HepG2 (cell line): ENCODE measurements around the gene SUSD6. TPM values are rescaled to one million over a fixed set of nuclear protein-coding genes. Genes with fewer than 3 reads are reported as not detected.
A peak's percentile ranks its signal among the peaks of the same experiment; 100 is the strongest.

ENCODE experiments used
- ATF3 ChIP-seq: sonication (generic); formaldehyde crosslinking; IDR thresholded peaks from 2 replicates; pipeline ENCODE4 v1.4.0; 2020; ENCODE audit warnings: missing genetic modification reagents
- ATRX ChIP-seq: sonication (generic); formaldehyde crosslinking; IDR thresholded peaks from 2 replicates; pipeline ENCODE4 v1.4.0; 2020; ENCODE audit warnings: missing genetic modification reagents, borderline replicate concordance
- CEBPG ChIP-seq: IDR thresholded peaks from 2 replicates; pipeline ENCODE4 v1.6.1; 2016
- FOSL2 ChIP-seq: sonication (generic); formaldehyde crosslinking; IDR thresholded peaks from 2 replicates; pipeline ENCODE4 v1.4.0; 2020; ENCODE audit warnings: missing genetic modification reagents
- HCFC1 ChIP-seq: fragments of 150-350 bp; IDR thresholded peaks from 2 replicates; pipeline ENCODE4 v1.6.1; 2014; ENCODE audit warnings: low read depth, low read length
- HDAC1 ChIP-seq: sonication (generic); formaldehyde crosslinking; IDR thresholded peaks from 2 replicates; pipeline ENCODE4 v1.5.1; 2020; ENCODE audit warnings: mild to moderate bottlenecking, missing genetic modification reagents
- IKZF5 ChIP-seq: IDR thresholded peaks from 2 replicates; pipeline ENCODE4 v1.6.1; 2018; ENCODE audit warnings: missing genetic modification reagents, mild to moderate bottlenecking, missing compliant biosample characterization
- NR2C2 ChIP-seq: sonication (generic); formaldehyde crosslinking; IDR thresholded peaks from 2 replicates; pipeline ENCODE4 v1.4.0; 2020; ENCODE audit warnings: missing genetic modification reagents, mild to moderate bottlenecking, moderate library complexity, borderline replicate concordance
- NR2F6 ChIP-seq, 2 experiments: IDR thresholded peaks; 2 replicates each; pipeline ENCODE4 v1.6.1; 2016; ENCODE audit warnings: antibody characterized with exemption in 1 of 2, mild to moderate bottlenecking in 1 of 2
- POGK ChIP-seq: sonication (generic); formaldehyde crosslinking; conservative IDR thresholded peaks from 2 replicates; pipeline ENCODE4 v1.8.0; 2022; ENCODE audit warnings: mild to moderate bottlenecking, moderate library complexity, missing genetic modification reagents
- RBM22 ChIP-seq: fragments of 200-400 bp; formaldehyde crosslinking; optimal IDR thresholded peaks from 2 replicates; pipeline ENCODE3; 2017; ENCODE audit warnings: mild to moderate bottlenecking, low read length, moderate library complexity
- SETDB1 ChIP-seq: sonication (generic); formaldehyde crosslinking; IDR thresholded peaks from 2 replicates; pipeline ENCODE4 v1.5.1; 2020; ENCODE audit warnings: missing genetic modification reagents, mild to moderate bottlenecking, borderline replicate concordance
- SMAD3 ChIP-seq: sonication (generic); formaldehyde crosslinking; IDR thresholded peaks from 2 replicates; pipeline ENCODE4 v1.4.0; 2020; ENCODE audit warnings: missing genetic modification reagents
- SP4 ChIP-seq: sonication (generic); formaldehyde crosslinking; IDR thresholded peaks from 2 replicates; pipeline ENCODE4 v1.8.1; 2023; ENCODE audit warnings: mild to moderate bottlenecking, missing genetic modification reagents
- SRY ChIP-seq: sonication (generic); formaldehyde crosslinking; IDR thresholded peaks from 2 replicates; pipeline ENCODE4 v1.8.0; 2022; ENCODE audit warnings: mild to moderate bottlenecking, missing genetic modification reagents
- TBX2 ChIP-seq: sonication (generic); formaldehyde crosslinking; IDR thresholded peaks from 2 replicates; pipeline ENCODE4 v1.5.0; 2020; ENCODE audit warnings: missing genetic modification reagents, mild to moderate bottlenecking, borderline replicate concordance
- TEAD2 ChIP-seq: sonication (generic); formaldehyde crosslinking; IDR thresholded peaks from 2 replicates; pipeline ENCODE4 v1.9.0; 2021; ENCODE audit warnings: missing genetic modification reagents
- THRA ChIP-seq: sonication (generic); formaldehyde crosslinking; IDR thresholded peaks from 2 replicates; pipeline ENCODE4 v1.4.0; 2020; ENCODE audit warnings: missing genetic modification reagents, borderline replicate concordance
- ZFP1 ChIP-seq: IDR thresholded peaks from 2 replicates; pipeline ENCODE4 v1.6.1; 2016
- ZFX ChIP-seq: sonication (generic); formaldehyde crosslinking; IDR thresholded peaks from 2 replicates; pipeline ENCODE4 v1.4.0; 2020; ENCODE audit warnings: mild to moderate bottlenecking, low read depth, missing genetic modification reagents, moderate library complexity
- ZMYM3 ChIP-seq: sonication (generic); formaldehyde crosslinking; IDR thresholded peaks from 2 replicates; pipeline ENCODE4 v1.5.1; 2020; ENCODE audit warnings: mild to moderate bottlenecking, missing genetic modification reagents
- ZNF292 ChIP-seq: sonication (generic); formaldehyde crosslinking; IDR thresholded peaks from 2 replicates; pipeline ENCODE4 v1.8.1; 2022; ENCODE audit warnings: mild to moderate bottlenecking, low read depth, missing genetic modification reagents, borderline replicate concordance
- ZNF354B ChIP-seq: sonication (generic); formaldehyde crosslinking; IDR thresholded peaks from 2 replicates; pipeline ENCODE4 v1.8.0; 2022; ENCODE audit warnings: mild to moderate bottlenecking, missing genetic modification reagents
- ZNF580 ChIP-seq: IDR thresholded peaks from 2 replicates; pipeline ENCODE4 v1.6.1; 2016; ENCODE audit warnings: low read depth, borderline replicate concordance
- ZNF614 ChIP-seq: IDR thresholded peaks from 2 replicates; pipeline ENCODE4 v1.6.1; 2018; ENCODE audit warnings: missing biosample characterization, missing genetic modification reagents, inconsistent platforms, borderline replicate concordance
- ZNF644 ChIP-seq: IDR thresholded peaks from 2 replicates; pipeline ENCODE4 v1.6.1; 2016; ENCODE audit warnings: low read depth
- polyA plus RNA-seq, 8 experiments: library from polyadenylated mRNA; depleted of rRNA in 3 of 8; stranded (reverse) in 7 of 8; unstranded in 1 of 8; fragments of >200 nt; fragmentation: Illumina TruSeq in 4 of 8; extraction: Trizol in 4 of 8; gene quantifications; 2 replicates each; pipeline versions ENCODE4 v1.2.1 to v1.2.3, GENCODE V29; 2011 to 2016; ENCODE audit warnings: low read depth in 4 of 8, missing spikeins in 1 of 8, mixed read lengths in 1 of 8; ENCODE audit not compliant: insufficient read depth in 1 of 8
- total RNA-seq, 5 experiments: library from RNA; depleted of rRNA; stranded (reverse); fragments of >200 nt; fragmentation: Illumina TruSeq; extraction: Trizol; gene quantifications; 2 replicates each; pipeline ENCODE4 v1.2.3, GENCODE V29; 2016; ENCODE audit warnings: low read depth in 1 of 5

Gene SUSD6
- total and polyA plus RNA-seq, 2 of the 13 experiments (the other 11 are each of a cell fraction or from before 2014, with no cell fraction given): 7.2 to 7.4 TPM

GRCh38 chr14:69606258-69607184, 4.9 kb upstream of the SUSD6 start (continued):
- TF ChIP-seq TBX2 (CRISPR knock-in tag) (no peak; the same call in 1 of the 2 replicates), ATF3 (CRISPR knock-in tag) (peak; percentile 96), SRY (CRISPR knock-in tag) (no peak), ZNF580 (CRISPR knock-in tag) (peak; percentile 34; the same call in 1 of the 2 replicates), ZNF292 (CRISPR knock-in tag) (peak; percentile 79; the same call in 1 of the 2 replicates), HDAC1 (peak; percentile 39; the same call in 1 of the 2 replicates), THRA (CRISPR knock-in tag) (peak; percentile 72), FOSL2 (peak; percentile 67), SETDB1 (CRISPR knock-in tag) (no peak), ZFP1 (CRISPR knock-in tag) (no peak), CEBPG (CRISPR knock-in tag) (peak; percentile 99), ZNF354B (CRISPR knock-in tag) (peak; percentile 57; the same call in 1 of the 2 replicates), ZMYM3 (CRISPR knock-in tag) (peak; percentile 19; the same call in 1 of the 2 replicates), ZFX (CRISPR knock-in tag) (peak; percentile 55; the same call in 1 of the 2 replicates), RBM22 (no peak), HCFC1 (no peak), TEAD2 (no peak), SMAD3 (CRISPR knock-in tag) (peak; percentile 69; the same call in 1 of the 2 replicates), ZNF644 (CRISPR knock-in tag) (peak; percentile 49; the same call in 1 of the 2 replicates), NR2F6 (IDR thresholded peaks at IDR 0.05) (peak; percentile 90), NR2F6 (CRISPR knock-in tag; IDR thresholded peaks at IDR 0.05) (peak; percentile 95), ATRX (no peak), SP4 (CRISPR knock-in tag) (0 out of 2 replicates have a peak, but pooled peaks have one; percentile 30), ZNF614 (CRISPR knock-in tag) (peak; percentile 34; the same call in 1 of the 2 replicates), IKZF5 (CRISPR knock-in tag) (peak; percentile 43; the same call in 1 of the 2 replicates), POGK (no peak), NR2C2 (CRISPR knock-in tag) (peak; percentile 96)
